DMS79 treated with DMSO at 0.1 percent for 48 hours (cell line): ENCODE results near the gene TRIM41.
"Not testable (repeated sequence)": the region's sequence is repeated elsewhere in the genome, so short reads cannot be mapped to it uniquely, and the experiment has no call there.

Source experiments
- DNase-seq: peaks from one replicate; lab custom pipeline; 2025; lab: John Stamatoyannopoulos, UW

Gene TRIM41

DNA sequence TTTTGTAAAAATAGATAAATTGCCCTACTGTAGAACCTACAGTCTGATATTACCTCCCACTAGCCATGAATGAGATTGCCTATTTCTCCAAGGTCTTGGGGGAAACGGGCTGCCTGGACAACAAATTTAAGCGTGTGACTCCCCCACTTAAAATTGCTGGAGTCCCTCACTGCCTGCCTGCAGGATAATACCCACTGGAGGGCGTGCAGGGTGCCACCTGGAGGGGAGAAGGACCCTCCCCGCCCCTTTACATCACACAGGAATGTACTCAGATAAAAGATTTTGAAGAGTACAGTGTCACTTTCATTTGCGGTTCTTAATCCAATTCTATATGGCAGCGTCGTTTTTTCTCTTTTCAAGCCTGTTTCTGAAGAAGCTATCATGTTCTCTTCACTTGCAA, 11.9 kb upstream of the TRIM41 start:
- DNase-seq: no peak

DNA sequence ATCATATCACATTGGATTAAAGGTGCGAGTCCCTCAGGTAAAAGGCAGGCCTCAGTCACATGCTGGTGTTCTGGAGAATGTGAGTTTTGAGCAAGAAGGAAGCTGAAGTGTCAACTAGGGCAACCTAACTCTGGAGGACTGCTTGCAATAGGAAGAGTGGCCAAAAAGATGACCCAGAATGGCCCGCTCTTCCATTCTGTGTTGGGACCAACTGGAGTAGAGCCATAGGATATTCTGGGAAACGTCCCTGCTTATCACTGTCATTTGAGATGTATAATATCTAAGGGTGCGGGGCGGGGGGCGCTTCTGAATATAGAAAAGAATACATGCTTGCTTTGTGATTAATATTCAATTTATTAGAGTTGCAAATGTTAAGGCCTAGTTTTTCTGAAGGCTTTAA, 11.0 kb upstream of the TRIM41 start:
- DNase-seq: no peak

DNA sequence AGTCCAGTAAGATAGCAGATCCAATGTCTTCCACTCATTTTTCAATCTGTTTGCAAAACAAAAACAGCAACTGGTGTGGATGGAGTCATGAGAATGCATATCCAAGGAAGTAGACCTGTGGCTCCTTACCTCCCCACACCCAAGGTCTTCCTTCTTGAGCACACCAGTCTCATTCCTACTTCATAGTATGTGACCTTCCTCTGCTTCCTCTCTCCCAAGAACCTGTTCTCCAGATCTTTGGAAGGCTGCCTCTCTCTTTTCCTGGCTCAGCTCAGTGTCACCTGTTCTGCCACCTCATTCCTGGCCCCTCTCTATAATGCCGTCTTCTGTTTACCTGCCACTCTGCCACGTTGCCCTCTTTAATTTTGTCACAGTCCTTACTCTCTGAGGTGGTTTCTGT, 10.1 kb upstream of the TRIM41 start:
- no peak for DNase-seq

DNA sequence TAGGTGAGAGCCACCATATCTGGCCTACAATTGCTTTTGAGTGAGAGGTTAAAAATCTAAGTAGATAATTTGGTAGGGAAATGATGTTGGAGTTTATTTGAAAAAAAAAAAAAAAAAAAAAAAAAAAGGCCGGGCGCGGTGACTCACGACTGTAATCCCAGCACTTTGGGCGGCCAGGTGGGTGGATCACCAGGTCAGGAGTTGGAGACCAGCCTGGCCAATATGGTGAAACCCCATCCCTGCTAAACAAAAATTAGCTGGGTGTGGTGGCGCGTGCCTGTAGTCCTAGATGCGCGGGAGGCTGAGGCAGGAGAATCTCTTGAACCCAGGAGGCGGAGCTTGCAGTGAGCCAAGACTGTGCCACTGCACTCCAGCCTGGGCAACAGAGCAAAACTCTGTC, 8.8 kb upstream of the TRIM41 start:
- not testable (repeated sequence) for DNase-seq

DNA sequence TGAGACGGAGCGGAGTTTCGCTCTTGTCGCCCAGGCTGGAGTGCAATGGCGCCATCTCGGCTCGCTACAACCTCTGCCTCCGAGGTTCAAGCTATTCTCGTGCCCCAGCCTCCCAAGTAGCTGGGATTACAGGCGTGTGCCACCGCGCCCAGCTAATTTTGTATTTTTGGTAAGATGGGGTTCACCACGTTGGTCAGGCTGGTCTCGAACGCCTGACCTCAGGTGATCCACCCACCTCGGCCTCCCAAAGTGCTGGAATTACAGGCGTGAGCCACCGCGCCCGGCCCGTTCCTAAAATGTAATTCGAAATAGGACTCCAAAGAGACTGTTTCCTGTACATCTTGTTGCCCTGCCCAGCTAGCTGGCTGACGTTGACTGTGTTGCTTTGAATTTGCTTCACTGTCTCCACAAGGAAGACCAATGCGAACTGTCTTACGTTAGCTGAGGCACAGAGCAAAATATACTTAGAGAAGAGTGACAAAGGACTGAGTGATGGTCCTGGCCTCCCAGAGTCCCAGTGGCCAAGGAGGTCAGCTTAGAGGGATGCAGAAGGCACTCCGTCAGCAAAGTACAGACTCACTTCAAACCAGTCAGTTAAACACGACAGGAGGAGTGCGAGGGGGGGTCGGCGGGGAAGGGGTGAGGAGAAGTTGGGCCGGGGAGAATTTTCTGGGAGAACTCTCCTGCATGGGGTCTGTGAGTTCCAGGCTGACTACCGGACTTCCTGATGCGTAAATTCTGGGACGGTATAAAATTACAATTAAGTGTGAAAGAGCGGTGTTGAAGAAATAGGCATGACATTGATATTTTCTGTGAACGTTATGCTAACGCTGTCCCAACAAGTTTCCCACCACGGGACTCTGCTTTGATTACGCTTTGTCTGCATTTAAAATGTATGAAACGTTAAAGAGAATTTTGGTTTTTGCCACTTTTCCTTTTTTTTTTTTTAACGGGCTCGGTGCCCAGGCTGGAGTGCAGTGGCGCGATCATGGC, 6.8 kb upstream of the TRIM41 start:
- no peak for DNase-seq

DNA sequence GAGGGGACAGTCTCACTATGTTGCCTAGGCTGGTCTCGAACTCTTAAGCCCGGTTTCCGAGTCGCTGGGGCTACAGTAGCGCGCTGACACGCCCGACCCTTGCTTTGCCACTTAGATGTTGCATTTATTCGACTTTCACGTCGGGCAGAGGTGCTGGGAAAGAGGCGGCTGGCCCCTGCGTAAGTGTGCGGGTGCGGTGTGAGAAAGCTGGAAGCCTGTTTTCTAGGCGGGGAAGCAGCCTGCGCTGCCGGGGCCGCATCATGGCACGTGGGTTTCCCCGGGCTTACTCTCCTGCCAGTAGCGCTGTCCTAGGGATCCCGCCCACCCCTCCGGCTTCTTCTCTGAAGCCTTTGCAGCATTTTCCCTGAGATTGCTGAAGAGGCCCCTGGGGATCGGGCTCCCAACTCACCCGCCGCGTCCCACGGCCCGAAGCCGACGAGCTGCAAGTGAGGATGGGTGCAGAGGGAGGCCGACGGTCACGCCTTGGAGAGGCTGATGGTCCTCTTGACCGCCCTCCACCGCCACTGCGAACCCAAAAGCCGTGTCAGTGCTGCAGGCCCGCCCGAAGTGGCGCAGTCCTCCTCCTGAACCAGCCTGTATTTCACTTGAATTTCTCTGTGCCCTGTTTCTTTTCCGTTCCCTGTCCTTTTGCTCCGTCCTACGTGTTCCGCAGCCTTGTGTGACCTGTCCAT, 5.8 kb upstream of the TRIM41 start:
- no peak for DNase-seq

DNA sequence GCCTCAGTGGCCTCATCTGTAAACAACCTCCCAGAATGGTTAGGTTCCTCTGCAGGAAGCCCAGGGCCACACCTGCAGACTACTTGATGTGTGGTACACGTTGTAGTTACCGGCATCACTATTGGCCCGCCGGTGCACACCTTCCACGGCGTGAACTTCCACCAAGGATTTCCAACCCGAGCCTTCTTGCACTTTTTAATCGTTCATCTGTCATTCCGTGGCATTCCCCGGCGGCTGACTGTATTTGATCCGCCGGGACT, 5.3 kb upstream of the TRIM41 start:
- no peak for DNase-seq

DNA sequence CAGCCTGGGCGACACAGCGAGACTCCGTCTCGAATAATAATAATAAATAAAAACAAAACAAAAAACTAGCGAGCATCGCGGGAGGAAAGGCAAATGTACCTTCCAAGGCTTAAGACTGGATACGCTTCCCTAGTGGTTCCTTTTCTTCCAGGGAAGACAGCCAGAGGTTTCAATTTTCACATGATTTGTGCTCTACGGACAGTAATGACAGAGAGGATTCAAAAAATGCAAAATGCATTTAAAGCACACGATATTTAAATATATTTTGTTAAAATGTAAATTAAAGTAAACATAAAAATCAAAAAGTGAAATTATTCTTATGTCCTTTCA, 4.3 kb upstream of the TRIM41 start:
- DNase-seq: no peak

DNA sequence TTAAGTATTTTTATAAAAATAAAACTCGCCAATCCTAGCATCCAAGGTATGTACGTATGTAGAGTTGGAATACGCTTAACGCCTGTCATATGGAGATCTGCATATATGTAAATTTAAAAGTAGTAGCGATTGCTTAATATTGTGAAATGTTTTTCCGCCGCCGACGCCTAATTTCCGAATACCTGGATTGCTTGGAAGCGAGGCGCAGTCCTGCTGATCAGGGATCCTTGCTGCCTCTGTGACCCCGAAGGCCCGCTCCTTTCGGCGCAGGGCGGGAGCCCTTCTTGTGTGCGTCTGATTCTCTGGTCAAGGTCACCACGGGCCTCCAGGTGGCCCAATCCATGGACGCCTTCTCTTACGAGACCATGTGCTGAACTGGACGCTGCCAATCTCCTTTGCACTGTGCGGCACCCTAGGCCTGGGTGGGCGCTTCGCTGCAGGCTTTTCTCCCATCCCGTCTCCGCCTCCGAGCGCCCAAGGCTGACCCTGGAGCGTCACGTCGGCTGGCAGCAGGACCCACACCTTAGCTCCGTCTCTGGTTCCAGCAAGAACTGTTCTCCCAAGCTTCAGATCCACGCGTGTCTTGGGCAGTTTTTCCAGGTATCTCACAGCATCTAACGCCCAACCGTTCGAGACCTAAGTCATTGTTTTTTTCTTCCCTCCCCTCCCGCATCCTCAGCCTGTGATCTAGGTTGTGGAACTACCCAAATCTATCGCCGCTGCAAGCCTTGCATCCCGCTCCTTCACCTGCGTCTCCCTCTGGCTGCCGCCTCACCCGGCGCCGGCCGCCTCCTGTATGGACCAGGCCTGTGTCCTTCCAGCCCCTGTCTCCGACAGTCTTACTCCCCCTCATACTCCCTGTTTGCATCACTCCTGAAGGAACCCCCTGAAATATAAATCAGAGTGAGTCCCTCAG, 3.6 kb upstream of the TRIM41 start:
- no peak for DNase-seq

DNA sequence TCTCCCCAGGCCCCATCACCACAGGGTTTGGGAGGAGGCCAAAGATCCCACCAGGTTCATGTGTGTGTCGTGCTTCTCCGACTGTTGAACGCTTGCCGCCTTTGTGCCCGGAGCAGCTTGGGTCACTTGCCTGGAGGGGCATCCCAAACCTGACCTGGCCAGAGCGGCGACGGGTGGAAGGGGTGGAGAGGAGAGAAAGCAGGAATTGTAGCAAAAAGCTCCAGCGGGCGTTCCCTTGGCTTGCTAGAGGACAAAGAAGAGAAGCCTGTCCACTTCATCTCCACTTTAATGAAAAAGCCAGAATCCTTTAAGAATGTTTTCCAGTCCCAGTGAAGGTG, 2.9 kb upstream of the TRIM41 start:
- no peak for DNase-seq

DNA sequence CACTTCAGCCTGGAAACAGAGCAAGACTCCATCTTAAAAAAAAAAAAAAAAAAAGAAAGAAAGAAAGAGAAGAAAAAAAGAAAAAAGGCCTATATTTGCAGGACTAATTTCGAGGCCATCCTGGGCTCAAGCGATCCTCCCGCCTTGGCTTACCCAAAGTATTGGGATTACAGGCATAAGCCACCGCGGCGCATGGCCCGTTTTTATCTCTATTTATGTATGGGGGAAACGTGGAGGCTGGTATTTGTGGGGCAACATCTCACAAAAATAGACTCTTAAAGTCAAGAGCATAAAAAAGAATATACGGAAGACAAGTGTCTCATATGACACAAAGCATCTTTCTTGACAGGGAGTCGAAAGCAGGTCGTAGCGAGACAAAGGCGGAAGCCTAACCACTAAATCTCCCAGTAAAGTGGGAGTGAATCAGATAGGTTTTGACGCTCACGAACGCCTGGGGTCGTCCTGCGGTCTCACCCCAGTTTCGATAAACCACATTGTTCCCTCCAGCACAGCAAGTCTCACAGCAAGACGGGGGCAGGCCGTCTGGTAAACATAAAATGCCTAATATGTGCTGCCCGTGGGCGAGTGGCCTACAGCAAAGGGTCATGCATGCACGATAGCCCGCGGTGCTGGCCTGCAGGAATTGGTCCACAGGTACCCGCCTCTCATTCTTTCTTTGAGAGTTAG, 1.8 kb upstream of the TRIM41 start:
- DNase-seq: no peak

DNA sequence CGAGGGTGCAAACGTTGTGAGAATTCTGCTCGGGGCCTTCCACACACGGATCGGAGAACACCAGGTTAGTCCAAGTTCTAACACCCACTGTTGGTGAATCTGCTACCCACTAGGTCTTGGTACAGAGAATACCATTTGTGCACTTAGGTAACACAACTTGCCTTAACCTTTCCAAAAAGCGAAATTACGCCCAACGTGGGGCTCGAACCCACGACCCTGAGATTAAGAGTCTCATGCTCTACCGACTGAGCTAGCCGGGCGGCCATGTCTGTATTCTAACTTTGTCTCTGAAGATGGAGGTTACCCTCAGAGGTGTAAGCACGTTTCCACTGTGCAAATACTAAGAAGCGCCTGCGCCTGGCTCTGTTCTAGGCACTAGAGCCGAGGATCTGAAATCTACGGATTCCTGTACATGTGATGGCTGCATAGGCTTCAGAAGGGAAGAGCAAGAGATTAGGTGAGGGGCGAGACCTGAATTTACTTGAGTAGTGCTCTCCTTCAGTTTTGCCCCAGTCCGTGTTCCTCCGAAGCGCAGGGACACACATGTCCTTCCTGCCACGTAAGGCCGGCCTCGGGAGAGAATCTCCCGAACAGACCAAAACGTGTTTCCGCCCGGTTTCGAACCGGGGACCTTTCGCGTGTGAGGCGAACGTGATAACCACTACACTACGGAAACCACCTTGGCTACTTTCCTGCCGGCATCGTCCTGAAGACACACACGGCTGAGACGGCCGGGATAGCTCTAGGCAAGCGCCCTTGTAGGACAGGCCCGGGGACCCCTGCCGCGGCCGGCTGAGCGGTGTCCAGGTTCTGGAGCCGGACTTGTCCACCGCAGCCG, 1.1 kb upstream of the TRIM41 start:
- no peak for DNase-seq

DNA sequence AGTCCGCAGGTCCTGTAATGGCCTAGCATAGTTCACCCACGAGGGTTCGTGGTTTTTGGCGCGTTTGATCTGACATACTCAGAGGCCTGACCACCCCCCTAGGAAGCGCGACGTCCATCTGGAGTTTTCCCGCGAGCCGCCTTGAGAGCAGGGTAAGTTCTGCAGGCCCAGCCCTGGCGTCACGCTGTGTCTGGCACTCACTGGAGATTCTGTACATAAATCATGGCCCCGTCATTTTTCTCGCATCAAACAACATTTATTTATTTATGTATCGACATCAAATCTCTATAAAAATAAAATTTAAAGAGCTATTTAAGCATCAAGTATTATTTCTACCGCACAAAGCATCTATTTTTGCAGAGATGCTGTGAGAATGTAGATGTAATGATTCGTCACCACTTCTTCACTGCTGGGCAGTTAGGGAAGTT, 437 bp upstream of the TRIM41 start:
- DNase-seq: no peak

DNA sequence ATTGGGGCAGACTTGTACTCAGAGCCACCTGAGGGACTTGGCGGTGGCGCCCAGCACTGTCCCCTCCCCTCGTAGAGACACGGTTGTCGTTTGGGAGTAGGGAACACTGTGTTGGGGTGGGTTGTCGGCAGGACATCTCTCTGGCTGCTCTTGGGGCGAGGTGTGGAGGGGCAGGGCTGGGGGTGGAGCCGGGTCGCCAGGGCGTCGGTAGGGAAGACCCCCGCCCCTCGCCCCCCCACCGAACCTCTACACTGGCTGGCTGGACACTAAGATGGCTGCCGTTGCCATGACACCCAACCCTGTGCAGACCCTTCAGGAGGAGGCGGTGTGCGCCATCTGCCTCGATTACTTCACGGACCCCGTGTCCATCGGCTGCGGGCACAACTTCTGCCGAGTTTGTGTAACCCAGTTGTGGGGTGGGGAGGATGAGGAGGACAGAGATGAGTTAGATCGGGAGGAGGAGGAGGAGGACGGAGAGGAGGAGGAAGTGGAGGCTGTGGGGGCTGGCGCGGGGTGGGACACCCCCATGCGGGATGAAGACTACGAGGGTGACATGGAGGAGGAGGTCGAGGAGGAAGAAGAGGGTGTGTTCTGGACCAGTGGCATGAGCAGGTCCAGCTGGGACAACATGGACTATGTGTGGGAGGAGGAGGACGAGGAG, 778 bp downstream of the TRIM41 start:
- DNase-seq: no peak

DNA sequence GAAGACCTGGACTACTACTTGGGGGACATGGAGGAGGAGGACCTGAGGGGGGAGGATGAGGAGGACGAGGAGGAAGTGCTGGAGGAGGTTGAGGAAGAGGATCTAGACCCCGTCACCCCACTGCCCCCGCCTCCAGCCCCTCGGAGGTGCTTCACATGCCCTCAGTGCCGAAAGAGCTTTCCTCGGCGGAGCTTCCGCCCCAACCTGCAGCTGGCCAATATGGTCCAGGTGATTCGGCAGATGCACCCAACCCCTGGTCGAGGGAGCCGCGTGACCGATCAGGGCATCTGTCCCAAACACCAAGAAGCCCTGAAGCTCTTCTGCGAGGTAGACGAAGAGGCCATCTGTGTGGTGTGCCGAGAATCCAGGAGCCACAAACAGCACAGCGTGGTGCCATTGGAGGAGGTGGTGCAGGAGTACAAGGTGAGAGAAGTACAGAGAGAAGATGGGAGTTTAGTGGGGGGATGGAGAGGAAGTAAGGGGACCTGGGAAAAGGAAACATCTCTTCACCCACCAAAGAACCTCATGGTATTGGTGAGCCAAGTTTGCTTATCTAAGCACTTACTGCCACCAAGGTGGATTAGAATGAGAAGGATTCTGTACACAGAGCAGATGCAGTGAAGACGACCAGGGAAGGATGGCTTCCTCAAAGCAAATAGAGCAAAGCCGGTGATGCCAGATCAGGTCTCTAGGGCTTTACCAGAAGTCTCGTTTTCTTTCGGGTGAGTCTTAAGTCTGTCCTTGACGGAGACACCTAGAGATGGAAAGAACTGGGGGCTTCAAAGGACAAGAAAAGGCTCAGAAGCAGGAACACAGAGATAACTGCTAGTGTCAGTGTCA, 1.5 kb downstream of the TRIM41 start:
- no peak for DNase-seq

DNA sequence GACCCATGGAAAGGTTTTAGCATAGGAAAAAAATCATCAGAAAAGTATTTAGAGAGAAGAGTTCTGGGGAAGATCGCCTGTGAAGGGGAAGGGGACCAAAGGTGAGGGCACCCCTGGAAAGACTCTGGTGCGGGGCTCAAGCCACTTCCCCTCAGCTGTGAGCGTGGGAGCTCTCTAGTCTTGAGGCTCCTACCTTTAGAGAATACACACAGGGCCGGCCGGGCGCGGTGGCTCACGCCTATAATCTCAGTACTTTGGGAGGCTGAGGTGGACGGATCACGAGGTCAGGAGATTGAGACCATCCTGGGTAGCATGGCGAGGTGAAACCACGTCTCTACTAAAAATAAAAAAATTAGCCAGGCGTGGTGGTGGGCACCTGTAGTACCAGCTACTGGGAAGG, 6.9 kb downstream of the TRIM41 start:
- no peak for DNase-seq

DNA sequence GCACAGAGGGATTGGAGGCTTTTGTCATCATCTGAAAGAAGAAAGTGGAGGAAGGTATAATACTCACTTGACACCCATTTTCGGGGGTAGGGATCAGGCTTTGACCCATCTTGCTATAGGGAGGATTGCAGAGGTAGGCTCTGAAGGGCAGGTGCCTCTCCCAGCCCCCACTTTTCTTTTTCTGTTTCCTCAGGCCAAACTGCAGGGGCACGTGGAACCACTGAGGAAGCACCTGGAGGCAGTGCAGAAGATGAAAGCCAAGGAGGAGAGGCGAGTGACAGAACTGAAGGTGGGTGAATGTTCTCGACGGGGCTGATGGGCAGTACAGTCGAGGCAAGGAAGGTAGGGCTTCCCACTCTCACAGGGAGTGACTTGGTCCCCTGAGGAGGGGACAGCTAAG, 7.5 kb downstream of the TRIM41 start:
- no peak for DNase-seq

DNA sequence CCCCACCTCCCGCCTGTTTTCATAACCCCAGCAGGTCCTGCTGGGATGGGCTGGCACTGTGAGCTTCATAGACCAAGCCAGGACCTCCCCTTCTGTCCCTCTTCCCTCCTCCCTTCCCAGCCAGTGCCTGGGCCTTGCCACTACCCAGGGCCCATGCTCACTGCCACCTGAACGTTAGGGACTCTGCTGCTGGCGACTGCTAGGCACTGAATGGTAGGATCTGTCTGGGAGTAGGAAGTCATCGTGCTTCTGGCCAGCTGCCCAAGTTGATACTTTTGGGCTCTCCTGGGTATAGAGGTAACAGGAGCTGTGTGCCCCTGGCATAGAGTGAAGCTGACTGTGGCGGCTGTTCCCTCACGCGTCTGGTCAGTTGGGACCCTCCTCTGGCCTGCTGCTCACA, 8.4 kb downstream of the TRIM41 start:
- no peak for DNase-seq

DNA sequence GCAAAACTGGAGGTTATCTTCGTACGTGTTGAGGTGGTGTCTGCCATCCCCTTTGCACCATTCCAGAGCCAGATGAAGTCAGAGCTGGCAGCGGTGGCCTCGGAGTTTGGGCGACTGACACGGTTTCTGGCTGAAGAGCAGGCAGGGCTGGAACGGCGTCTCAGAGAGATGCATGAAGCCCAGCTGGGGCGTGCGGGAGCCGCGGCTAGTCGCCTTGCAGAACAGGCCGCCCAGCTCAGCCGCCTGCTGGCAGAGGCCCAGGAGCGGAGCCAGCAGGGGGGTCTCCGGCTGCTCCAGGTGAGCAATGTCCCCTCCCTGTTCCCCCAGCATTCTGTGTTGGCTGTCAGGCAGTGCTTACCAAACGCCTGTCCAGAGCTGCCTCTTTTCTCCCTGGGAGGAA, 9.5 kb downstream of the TRIM41 start:
- DNase-seq: no peak
